Endothelial cell of umbilical vein (primary cell): Measurements from ENCODE around the gene CYP27C1. TPM values are rescaled to one million over a fixed set of nuclear protein-coding genes. Genes with fewer than 3 reads are reported as not detected.

Experiments
- BruUV-seq: library from RNA; stranded (reverse); fragments of 400-500 nt; replicated peaks from 2 replicates; lab custom pipeline; 2021; lab: Mats Ljungman, UMichigan
- CTCF ChIA-PET: fragments of 300-600, 350-600 bp; sonication (Branson Sonifier 250); formaldehyde crosslinking; loops from one replicate; lab custom pipeline; 2021; ENCODE audit warnings: antibody characterized with exemption, inconsistent platforms; lab: Charles Lee
- POLR2A ChIA-PET: fragments of 300-600, 350-600 bp; sonication (Branson Sonifier 250); formaldehyde crosslinking; loops from one replicate; lab custom pipeline; 2021; ENCODE audit warnings: antibody characterized with exemption, inconsistent platforms; lab: Charles Lee
- DNase-seq: peaks from one replicate; pipeline ENCODE4 v3.0.0-alpha.2; 2011; ENCODE audit warnings: low read depth, low spot score
- FAIRE-seq: peaks from 2 replicates; lab custom pipeline; 2011; peaks lifted over from hg19 to GRCh38; lab: Jason Lieb, UNC
- H2AFZ ChIP-seq: 2 replicates; pipeline ENCODE4 v1.6.0; 2012; ENCODE audit warnings: low read depth, low read length, control low read depth, inconsistent platforms
- H3K27ac ChIP-seq: 2 replicates; pipeline ENCODE4 v1.5.1; 2011; ENCODE audit warnings: low read depth, mild to moderate bottlenecking, control low read depth, low read length, moderate library complexity; ENCODE audit not compliant: insufficient read depth
- H3K27me3 ChIP-seq, 2 experiments: 2 replicates each; pipeline versions ENCODE4 v1.6.0 to v1.6.1; 2011; ENCODE audit warnings: low read length in 2 of 2, mixed read lengths in 1 of 2; ENCODE audit not compliant: control insufficient read depth in 2 of 2, insufficient read depth in 2 of 2
- H3K36me3 ChIP-seq, 2 experiments: 2 replicates in 1 of 2; 3 replicates in 1 of 2; pipeline ENCODE4 v1.5.1; 2011; ENCODE audit warnings: low read length in 2 of 2, mild to moderate bottlenecking in 1 of 2, moderate library complexity in 1 of 2; ENCODE audit not compliant: control insufficient read depth in 2 of 2, insufficient read depth in 2 of 2; ENCODE audit errors: extremely low read depth in 1 of 2
- H3K4me1 ChIP-seq: 3 replicates; pipeline ENCODE4 v1.5.1; 2011; ENCODE audit warnings: mild to moderate bottlenecking, low read length; ENCODE audit not compliant: control insufficient read depth, insufficient read depth; ENCODE audit errors: extremely low read depth
- H3K4me2 ChIP-seq: 2 replicates; pipeline ENCODE4 v1.6.1; 2011; ENCODE audit warnings: low read length, control low read depth, mixed read lengths; ENCODE audit not compliant: insufficient read depth
- H3K4me3 ChIP-seq, 3 experiments: fragments of 200-600 bp in 1 of 3; sonication (generic), shearing (Covaris generic) in 1 of 3; replicated peaks in 1 of 3; 2 replicates each; pipeline ENCODE4 v1.5.1; 2011 to 2016; ENCODE audit warnings: control low read depth in 3 of 3, low read length in 3 of 3, mild to moderate bottlenecking in 2 of 3, inconsistent platforms in 1 of 3, low read depth in 1 of 3, moderate library complexity in 1 of 3; ENCODE audit not compliant: insufficient read depth in 1 of 3
- H3K79me2 ChIP-seq: 2 replicates; pipeline ENCODE4 v1.6.0; 2012; ENCODE audit warnings: low read length, inconsistent platforms; ENCODE audit not compliant: control insufficient read depth, insufficient read depth
- H3K9ac ChIP-seq: replicated peaks from 2 replicates; pipeline ENCODE3; 2011; ENCODE audit warnings: low read length, control low read depth; ENCODE audit not compliant: insufficient read depth; ENCODE audit errors: extremely low read depth
- H3K9me1 ChIP-seq: replicated peaks from 3 replicates; pipeline ENCODE4 v1.6.0; 2011; ENCODE audit warnings: mild to moderate bottlenecking, low read length; ENCODE audit not compliant: control insufficient read depth, insufficient read depth; ENCODE audit errors: extremely low read depth
- H3K9me3 ChIP-seq: replicated peaks from 2 replicates; pipeline ENCODE4 v1.5.1; 2012; ENCODE audit warnings: low read length, inconsistent platforms; ENCODE audit not compliant: control insufficient read depth, insufficient read depth
- H4K20me1 ChIP-seq: replicated peaks from 2 replicates; pipeline ENCODE3; 2011; ENCODE audit warnings: mild to moderate bottlenecking, low read length; ENCODE audit not compliant: control insufficient read depth, insufficient read depth; ENCODE audit errors: extremely low read depth
- EZH2 ChIP-seq: IDR thresholded peaks from 2 replicates; pipeline ENCODE4 v1.6.1; 2012; ENCODE audit warnings: borderline replicate concordance, low read depth, mild to moderate bottlenecking, moderate library complexity, low read length, inconsistent platforms; ENCODE audit not compliant: severe bottlenecking
- FOS ChIP-seq: IDR thresholded peaks from 2 replicates; pipeline ENCODE4 v1.6.1; 2011; ENCODE audit warnings: mild to moderate bottlenecking, low read length, moderate library complexity, borderline replicate concordance; ENCODE audit not compliant: insufficient read depth
- GATA2 ChIP-seq: IDR thresholded peaks from 2 replicates; pipeline ENCODE4 v1.7.0; 2011; ENCODE audit warnings: low read depth, mild to moderate bottlenecking, moderate library complexity, mixed read lengths, low read length; ENCODE audit not compliant: insufficient read length, insufficient read depth
- MYC ChIP-seq: IDR thresholded peaks from one replicate; pipeline ENCODE4 v1.6.1; 2011; ENCODE audit warnings: mild to moderate bottlenecking, low read depth, low read length
- POLR2AphosphoS5 ChIP-seq: IDR thresholded peaks from 2 replicates; pipeline ENCODE4 v1.6.1; 2012; ENCODE audit warnings: low read depth, mild to moderate bottlenecking, control low read depth, low read length, moderate library complexity; ENCODE audit not compliant: insufficient read depth
- dilution Hi-C: fragments of 300-500 bp; cut with MboI; formaldehyde crosslinking; loops from one replicate; pipeline ENCODE4 v1.15.0; 2019; ENCODE audit warnings: low sequenced_read_pairs; ENCODE audit not compliant: extremely low pct_ligation_motif_present
- intact Hi-C: fragments of 100-400 bp; cut with micrococcal nuclease; formaldehyde crosslinking; loops from one replicate; pipeline ENCODE4 v1.10.0; 2022
- polyA plus RNA-seq, 4 experiments: library from polyadenylated mRNA; depleted of rRNA in 3 of 4; stranded (reverse) in 3 of 4; unstranded in 1 of 4; fragments of >200 nt; gene quantifications; 2 replicates each; pipeline versions ENCODE4 v1.2.1 to v1.2.3, GENCODE V29; 2011 to 2012; ENCODE audit warnings: missing spikeins in 1 of 4
- total RNA-seq: library from RNA; stranded (reverse); gene quantifications from 2 replicates; pipeline ENCODE4 v1.2.3, GENCODE V29; 2021
- TF ChIP-seq, protein P1 (sequence below): IDR thresholded peaks from 2 replicates; pipeline ENCODE4 v1.6.1; 2011; ENCODE audit not compliant: insufficient read depth, insufficient read length
- TF ChIP-seq, protein P2 (sequence below), 2 donors: IDR thresholded peaks; 1 replicate in 1 of 2; 2 replicates in 1 of 2; pipeline ENCODE4 v1.5.1; 2011; ENCODE audit warnings: low read length in 2 of 2, mild to moderate bottlenecking in 2 of 2, moderate library complexity in 2 of 2, control low read depth in 1 of 2, inconsistent platforms in 1 of 2, low read depth in 1 of 2; ENCODE audit not compliant: insufficient read depth in 1 of 2; ENCODE audit errors: extremely low read depth in 1 of 2

CYP27C1 gene
- total and polyA plus RNA-seq, 2 donors (not counting 3 experiments of a cell fraction or from before 2014, with no cell fraction given) = not detected

DNA sequence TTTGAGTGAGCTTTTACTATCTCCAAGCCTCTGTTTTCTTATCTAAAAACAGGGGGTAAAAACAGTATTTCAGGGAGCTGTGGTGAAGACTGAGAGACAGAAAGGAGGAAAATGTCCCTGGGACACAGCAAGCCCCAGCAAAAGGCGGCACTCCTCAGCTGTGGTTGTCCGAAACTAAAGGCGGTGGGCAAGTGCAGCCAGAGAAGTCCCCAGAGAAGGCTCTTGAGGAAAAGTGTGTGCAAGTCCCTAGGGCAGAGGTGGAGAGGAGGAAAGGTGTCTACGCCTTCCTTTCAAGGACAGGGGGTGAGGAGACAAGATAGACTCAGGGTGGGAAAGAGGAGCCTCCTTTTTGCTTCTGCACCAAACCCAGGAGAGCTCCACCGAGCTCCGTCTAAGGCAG is 45.5 kb downstream of the CYP27C1 start:
- intact Hi-C loops = loop anchor here (1.0 to 5.0 kb wide), 2 partner anchors 92 to 106 kb away; no protein-coding TSS in a partner anchor
- BruUV-seq = no TSS peak
- H3K4me3 ChIP-seq = no peak overlapping the region
- H3K9ac ChIP-seq = no peak overlapping the region
- no peaks in the 10 kb centered on the region for H3K4me1 ChIP-seq
- dilution Hi-C loops = no loop called here
- no peaks in the 10 kb centered on the region for H3K36me3 ChIP-seq
- H4K20me1 ChIP-seq = no peaks in the 10 kb centered on the region
- no peaks in the 10 kb centered on the region for H3K79me2 ChIP-seq
- no peaks in the 10 kb centered on the region for H3K9me3 ChIP-seq
- no peaks in the 10 kb centered on the region for H3K9me1 ChIP-seq
- H3K27me3 ChIP-seq = no peaks in the 10 kb centered on the region
- CTCF ChIA-PET = interaction anchor here (1.0 to 11.6 kb wide), 4 partner anchors 9 to 104 kb away, joined by 4 to 106 read pairs (median 13); partner anchors contain the start of gene BIN1
- POLR2A ChIA-PET = no interaction called here
- no peak for TF ChIP-seq POLR2AphosphoS5
- TF ChIP-seq, protein P1, sequence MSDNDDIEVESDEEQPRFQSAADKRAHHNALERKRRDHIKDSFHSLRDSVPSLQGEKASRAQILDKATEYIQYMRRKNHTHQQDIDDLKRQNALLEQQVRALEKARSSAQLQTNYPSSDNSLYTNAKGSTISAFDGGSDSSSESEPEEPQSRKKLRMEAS = no peak
- H3K27ac ChIP-seq = no peak overlapping the region
- H3K4me2 ChIP-seq = no peak overlapping the region
- H2AFZ ChIP-seq = no peak overlapping the region
- FAIRE-seq (no peak), DNase-seq (no peak)

DNA sequence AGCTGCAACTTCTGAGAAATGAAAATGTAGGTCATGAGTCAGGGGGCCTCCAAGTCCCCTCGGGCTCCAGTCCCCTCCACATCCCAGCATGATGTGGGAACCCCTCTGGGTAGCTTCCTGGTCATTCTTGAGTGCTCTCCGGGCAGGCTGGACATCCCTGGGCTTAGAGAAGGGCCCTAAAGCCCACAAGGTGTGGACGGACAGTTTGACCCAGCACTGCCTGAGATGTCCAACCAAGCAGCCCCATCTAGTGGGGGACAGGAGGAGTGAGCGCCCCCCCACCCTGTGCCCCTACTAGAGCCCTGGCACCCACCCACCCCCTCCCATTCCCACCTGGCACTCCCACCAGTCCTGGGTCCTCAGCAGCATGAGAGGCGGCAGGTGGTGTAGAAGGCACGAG is 46.0 kb downstream of the CYP27C1 start:
- no peaks in the 10 kb centered on the region for H3K27me3 ChIP-seq
- H2AFZ ChIP-seq = no peak overlapping the region
- TF ChIP-seq GATA2 = no peak
- no peak for TF ChIP-seq FOS
- TF ChIP-seq, protein P1 = no peak
- TF ChIP-seq, protein P2, sequence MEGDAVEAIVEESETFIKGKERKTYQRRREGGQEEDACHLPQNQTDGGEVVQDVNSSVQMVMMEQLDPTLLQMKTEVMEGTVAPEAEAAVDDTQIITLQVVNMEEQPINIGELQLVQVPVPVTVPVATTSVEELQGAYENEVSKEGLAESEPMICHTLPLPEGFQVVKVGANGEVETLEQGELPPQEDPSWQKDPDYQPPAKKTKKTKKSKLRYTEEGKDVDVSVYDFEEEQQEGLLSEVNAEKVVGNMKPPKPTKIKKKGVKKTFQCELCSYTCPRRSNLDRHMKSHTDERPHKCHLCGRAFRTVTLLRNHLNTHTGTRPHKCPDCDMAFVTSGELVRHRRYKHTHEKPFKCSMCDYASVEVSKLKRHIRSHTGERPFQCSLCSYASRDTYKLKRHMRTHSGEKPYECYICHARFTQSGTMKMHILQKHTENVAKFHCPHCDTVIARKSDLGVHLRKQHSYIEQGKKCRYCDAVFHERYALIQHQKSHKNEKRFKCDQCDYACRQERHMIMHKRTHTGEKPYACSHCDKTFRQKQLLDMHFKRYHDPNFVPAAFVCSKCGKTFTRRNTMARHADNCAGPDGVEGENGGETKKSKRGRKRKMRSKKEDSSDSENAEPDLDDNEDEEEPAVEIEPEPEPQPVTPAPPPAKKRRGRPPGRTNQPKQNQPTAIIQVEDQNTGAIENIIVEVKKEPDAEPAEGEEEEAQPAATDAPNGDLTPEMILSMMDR (IDR thresholded peaks at IDR 0.05; ENCODE audit: extremely low read depth in 1 of 2, insufficient read depth in 1 of 2, low read depth in 1 of 2, low read length in 2 of 2) = peak; percentile 8 to 60
- no peak for TF ChIP-seq POLR2AphosphoS5
- no peak for TF ChIP-seq EZH2
- no peak for TF ChIP-seq MYC
- DNase-seq (no peak), FAIRE-seq (no peak)
- H3K27ac ChIP-seq = no peak overlapping the region
- intact Hi-C loops (loop anchor here (1.0 to 5.0 kb wide), 2 partner anchors 92 to 106 kb away; no protein-coding TSS in a partner anchor), dilution Hi-C loops (no loop called here)
- H3K4me1 ChIP-seq = no peaks in the 10 kb centered on the region
- no peaks in the 10 kb centered on the region for H4K20me1 ChIP-seq
- H3K4me2 ChIP-seq = no peak overlapping the region
- no peaks in the 10 kb centered on the region for H3K9me1 ChIP-seq
- H3K9ac ChIP-seq = no peak overlapping the region
- no peak overlapping the region for H3K4me3 ChIP-seq
- CTCF ChIA-PET = interaction anchor here (0.7 to 11.6 kb wide), 9 partner anchors 9 to 124 kb away, joined by 3 to 106 read pairs (median 4); partner anchors contain the start of gene BIN1
- H3K79me2 ChIP-seq = no peaks in the 10 kb centered on the region
- H3K36me3 ChIP-seq = no peaks in the 10 kb centered on the region
- no TSS peak for BruUV-seq
- H3K9me3 ChIP-seq = no peaks in the 10 kb centered on the region
- POLR2A ChIA-PET = no interaction called here
